Stimulated activated CD8-positive, alpha-beta memory T cell treated with anti-CD3 and anti-CD28 coated beads, Interleukin-7, amount 100 ng/mL, for 1 hour (primary cell): ENCODE data around the gene NOPCHAP1.
"Not testable (repeated sequence)": the region's sequence is repeated elsewhere in the genome, so short reads cannot be mapped to it uniquely, and the experiment has no call there.

Source experiments
- DNase-seq, 2 donors: peaks; one replicate each; pipeline ENCODE4 v3.0.0-alpha.2; 2020; ENCODE audit warnings: low read depth in 2 of 2

The NOPCHAP1 gene, protein sequence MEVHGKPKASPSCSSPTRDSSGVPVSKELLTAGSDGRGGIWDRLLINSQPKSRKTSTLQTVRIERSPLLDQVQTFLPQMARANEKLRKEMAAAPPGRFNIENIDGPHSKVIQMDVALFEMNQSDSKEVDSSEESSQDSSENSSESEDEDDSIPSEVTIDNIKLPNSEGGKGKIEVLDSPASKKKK

GRCh38 chr12:104986022-104986941, at the start of gene NOPCHAP1:
NOPCHAP1 (plus strand) TSS chr12:104986316; CDS start chr12:104986353, 37 bp downstream.
- peak; percentile 62 to 74 for DNase-seq

- DNase-seq, result no peak
Measured at GRCh38 chr12:104938371-104938770, 47.7 kb upstream of the NOPCHAP1 start.

DNA sequence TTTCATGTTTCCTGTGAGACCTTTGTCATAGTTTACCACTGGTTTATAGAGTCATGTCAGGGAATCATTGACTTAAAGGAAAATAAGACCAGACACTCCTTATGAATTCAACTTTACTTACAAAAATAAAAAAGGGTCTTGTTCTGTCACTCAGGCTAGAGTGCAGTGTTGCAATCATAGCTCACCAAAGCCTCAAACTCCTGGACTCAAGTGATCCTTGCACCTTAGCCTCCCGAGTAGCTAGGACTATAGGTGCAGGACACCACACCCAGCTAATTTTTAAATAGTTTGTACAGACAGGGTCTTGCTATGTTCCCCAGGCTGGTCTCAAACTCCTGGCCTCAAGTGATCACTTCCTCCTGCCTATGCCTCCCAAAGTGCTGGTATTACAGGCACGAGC, 47.0 kb upstream of the NOPCHAP1 start:
- no peak for DNase-seq

GRCh38 chr12:104941454-104941853, 44.7 kb upstream of the NOPCHAP1 start:
- DNase-seq, result no peak

- DNase-seq, result no peak
Measured at GRCh38 chr12:104942075-104942474, 44.0 kb upstream of the NOPCHAP1 start.

- DNase-seq, result not testable (repeated sequence)
Measured at GRCh38 chr12:104943401-104943800, 42.7 kb upstream of the NOPCHAP1 start.

GRCh38 chr12:104944252-104944651, 41.9 kb upstream of the NOPCHAP1 start:
- no peak for DNase-seq

- DNase-seq, result not testable (repeated sequence)
Measured at GRCh38 chr12:104948716-104949115, 37.4 kb upstream of the NOPCHAP1 start.

- no peak for DNase-seq
Measured at GRCh38 chr12:104951759-104952509, 34.2 kb upstream of the NOPCHAP1 start.

GRCh38 chr12:104952816-104953215, 33.3 kb upstream of the NOPCHAP1 start:
- DNase-seq, result no peak

DNA sequence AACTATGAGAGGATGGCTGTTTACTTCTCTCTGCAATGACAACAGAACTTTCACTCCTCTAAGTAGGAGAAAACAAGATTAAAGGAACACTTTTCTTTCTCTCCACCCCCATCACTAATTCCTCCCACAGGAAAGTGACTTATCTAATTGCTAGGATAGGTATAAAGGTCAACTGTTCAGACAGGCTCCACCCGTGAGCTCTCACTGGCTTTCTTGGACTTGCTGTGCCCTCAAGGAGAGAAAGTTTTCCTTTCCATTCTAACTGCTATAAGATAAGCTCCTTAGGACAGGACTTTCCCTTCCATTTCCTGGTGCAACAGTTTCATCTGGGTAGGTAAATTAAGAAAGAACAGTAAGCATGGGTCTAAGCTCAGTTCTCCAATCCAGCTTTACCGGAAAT, 32.8 kb upstream of the NOPCHAP1 start:
- no peak for DNase-seq

DNA sequence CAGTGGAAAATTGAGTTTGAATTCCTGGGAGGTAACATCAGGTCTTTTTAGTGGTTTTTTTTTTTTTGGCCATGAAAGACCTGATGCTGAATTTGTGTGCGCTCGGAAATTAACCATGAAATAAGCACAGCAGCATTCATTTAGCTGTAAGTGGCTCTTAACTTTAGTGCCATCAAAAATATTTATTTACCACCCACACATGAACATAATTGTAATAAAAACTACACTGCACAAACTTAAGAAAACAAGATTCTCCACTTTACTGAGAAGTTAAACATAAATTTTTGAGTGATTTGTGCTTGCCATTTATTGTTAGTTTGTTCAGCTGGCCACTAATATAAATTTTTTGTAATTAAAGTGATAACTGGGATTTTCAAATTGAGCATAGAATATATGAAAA, 30.4 kb upstream of the NOPCHAP1 start:
- no peak for DNase-seq

DNA sequence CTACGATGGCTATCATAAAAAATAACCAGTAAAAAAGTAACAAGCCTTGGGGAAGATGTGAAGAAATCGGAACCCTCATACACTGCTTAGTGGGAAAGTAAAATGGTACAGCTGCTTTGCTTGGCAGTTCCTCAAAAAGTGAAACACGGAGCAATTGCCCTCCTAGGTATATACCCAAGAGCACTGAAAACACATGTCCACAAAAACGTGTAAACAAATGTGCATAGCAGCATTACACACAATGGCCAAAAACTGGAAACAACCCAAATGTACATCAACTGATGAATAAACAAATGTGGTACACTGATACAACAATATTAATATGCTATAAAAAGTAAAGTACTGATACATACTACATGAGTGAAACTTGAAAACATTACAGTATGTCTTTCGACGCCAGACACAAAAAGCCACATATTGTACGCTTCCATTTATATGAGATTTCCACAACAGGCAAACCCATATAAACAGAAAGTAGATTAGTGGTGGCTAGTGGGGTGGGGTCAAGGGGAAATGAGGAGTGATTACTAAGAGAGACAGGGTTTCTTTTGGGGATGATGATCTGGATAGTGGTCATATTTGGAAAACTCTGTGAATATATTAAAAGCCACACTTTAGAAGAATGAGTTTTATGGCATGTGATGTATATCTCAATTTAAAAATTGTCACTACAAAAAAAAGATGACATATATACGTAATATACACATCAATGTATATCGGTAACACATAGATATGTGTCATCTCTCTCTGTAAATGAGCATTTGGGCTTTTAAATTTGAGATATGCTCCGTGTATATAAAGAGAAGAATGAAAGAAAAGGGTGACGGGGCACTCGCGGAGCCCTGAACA, 29.0 kb upstream of the NOPCHAP1 start:
- DNase-seq, result no peak

GRCh38 chr12:104957719-104958000, 28.5 kb upstream of the NOPCHAP1 start:
- DNase-seq, result no peak

- peak; percentile 47 to 50 for DNase-seq
Measured at GRCh38 chr12:104958001-104958804, 27.9 kb upstream of the NOPCHAP1 start, which contains the start of gene SLC41A2. SLC41A2 (minus strand) TSS chr12:104958290; CDS start chr12:104928527, 29,763 bp downstream.

DNA sequence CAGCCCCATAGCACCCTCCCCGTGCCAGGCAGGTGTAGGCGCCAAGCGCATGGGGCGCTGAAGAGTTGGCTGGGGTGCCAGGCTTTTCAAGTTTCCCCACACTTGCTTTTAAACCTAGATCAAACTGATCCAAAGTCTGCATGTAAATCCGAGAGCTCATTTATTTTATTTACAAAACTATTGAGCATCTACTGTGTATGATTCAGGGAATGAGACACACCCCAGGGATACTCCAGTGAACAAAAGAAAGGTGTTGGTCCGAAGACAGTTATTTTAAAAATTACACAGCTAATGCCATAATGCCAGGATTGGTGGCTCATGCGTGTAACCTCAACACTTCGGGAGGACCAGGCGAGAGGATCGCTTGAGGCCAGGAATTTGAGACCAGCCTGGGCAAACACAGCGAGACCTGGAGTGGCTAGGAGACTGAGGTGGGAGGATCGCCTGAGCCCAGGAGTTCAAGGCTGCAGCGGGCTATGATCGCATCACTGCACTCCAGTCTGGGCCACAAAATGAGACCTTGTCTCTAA, 27.2 kb upstream of the NOPCHAP1 start:
- no peak for DNase-seq

- DNase-seq, result no peak
Measured at GRCh38 chr12:104959335-104959841, 26.7 kb upstream of the NOPCHAP1 start.

DNA sequence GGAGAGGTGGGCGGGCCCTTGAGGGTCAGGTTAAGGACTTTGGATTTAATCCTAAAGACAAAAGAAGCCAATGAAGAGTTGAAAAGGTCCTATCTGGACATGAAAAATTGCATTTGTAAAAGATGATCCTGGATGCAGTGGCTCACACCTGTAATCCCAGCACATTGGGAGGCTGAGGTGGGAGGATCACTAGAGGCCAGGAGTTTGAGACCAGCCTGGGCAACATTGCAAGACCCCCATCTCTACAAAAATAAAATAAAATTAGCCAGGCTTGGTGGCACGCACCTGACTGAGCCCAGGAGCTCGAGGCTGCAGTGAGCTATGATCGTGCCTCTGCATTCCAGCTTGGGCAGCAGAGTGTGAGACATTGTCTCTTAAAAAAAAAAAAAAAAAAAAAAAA, 25.7 kb upstream of the NOPCHAP1 start:
- DNase-seq, result no peak

DNA sequence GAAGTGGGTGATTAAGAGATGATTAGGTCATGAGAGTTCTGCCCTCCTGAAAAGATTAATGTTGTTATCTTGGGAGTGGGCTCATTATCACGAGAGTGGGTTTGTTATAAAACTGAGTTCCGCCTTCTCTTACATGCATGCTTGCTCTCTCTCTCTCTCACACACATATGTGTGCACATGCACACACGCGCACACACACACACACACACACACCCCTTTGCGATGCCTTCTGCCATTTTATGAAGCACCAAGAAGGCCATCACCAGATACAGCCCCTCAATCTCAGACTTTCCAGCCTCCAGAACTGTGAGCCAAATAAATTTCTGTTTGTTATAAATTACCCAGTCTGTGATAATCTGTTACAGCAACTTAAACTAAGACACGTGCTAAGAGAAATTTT, 22.4 kb upstream of the NOPCHAP1 start:
- no peak for DNase-seq

GRCh38 chr12:104964167-104964855, 21.8 kb upstream of the NOPCHAP1 start:
- no peak for DNase-seq
